HG03378 (cell line): ENCODE results near the gene MAPRE2.

Experiments used
- ATAC-seq: cut with Tn5 transposase; IDR thresholded peaks from one replicate; pipeline ENCODE4 v1.9.1; 2021; ENCODE audit warnings: mild to moderate bottlenecking, moderate library complexity; ENCODE audit not compliant: unreplicated experiment

Gene MAPRE2

DNA sequence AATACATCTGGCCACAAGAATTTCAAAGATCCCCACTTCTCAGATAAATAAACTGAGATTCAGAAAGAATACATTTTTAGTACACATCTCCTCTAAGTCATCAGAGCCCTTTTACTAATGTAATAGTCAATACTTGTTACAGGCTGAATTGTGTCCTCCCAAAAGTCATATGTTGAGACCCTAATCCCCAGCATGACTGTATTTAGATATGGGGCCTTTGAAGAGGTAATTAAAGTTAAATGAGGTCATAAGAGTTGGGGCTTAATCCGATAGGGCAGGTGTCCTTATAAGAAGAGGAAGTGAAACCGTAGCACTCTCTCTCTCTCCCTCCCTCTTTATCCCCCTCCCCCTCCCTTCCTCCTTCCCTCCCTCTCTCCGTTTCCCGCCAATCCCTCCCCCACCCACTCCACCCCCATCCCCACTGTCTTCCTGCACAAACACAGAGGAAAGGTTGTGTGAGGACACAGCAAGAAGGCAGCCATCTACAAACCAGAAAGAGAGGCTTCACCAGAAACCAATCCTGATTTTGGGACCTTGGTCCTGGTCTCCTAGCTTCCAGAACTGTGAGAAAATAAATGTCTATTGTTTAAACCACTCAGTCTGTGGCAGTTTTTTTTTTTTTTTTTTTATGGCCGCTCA is 133.0 kb downstream of the MAPRE2 start:
- peak; percentile 88 for ATAC-seq

DNA sequence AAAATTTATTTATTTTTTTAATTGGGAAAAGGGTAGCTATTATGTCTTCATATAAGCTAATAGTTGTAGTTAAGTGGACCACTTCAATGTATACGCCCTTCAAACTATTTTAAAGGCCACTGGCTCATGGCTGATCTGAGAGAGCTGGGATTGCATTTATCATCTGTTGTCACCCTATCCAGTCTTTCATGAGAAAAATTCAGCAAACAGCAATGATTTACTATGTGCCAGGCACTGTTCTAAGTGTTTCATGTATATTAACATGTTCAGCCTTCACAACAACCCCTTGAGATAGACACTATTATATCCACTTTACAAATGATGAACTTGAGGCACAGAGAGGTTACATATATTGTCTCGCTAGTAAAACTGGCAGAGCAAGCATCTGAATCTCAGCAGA is 133.5 kb downstream of the MAPRE2 start:
- ATAC-seq = no peak

DNA sequence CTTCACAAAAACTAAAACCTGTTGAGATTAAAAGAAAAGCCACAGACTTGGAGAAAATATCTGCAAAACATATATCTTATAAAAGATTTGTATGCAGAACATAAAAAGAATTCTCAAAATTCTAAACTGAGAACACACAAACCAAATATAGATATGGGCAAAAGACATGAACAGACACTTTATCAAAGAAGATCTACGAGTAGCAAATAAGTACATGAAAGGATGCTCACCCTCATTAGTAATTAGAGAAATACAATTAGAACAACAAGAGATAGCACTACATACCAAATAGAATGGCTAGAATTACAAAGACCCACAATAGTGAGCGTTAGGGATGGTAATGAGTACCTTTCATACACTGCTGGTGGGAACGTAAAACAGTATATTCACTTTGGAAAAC is 135.7 kb downstream of the MAPRE2 start:
- ATAC-seq = no peak

GRCh38 chr18:35178260-35178659 is 137.0 kb downstream of the MAPRE2 start:
- ATAC-seq = no peak

DNA sequence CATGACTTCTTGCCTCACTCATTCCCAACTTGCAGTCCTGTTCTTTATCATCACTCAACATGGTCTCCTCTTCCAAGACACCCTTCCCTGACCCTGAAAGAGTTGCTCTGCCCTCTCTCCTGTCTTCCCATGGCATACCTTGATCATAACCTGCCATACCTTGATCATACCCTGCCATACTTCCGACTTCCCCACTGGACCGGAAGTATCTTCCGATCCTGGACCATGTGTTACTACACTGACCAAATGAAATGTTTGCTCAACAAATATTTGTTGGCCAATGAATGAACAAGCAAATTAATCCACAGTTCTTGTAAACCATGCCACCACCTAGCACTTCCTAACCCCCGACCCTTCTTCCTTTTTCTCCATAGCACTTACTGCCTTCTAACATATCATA is 138.7 kb downstream of the MAPRE2 start:
- ATAC-seq = no peak

DNA sequence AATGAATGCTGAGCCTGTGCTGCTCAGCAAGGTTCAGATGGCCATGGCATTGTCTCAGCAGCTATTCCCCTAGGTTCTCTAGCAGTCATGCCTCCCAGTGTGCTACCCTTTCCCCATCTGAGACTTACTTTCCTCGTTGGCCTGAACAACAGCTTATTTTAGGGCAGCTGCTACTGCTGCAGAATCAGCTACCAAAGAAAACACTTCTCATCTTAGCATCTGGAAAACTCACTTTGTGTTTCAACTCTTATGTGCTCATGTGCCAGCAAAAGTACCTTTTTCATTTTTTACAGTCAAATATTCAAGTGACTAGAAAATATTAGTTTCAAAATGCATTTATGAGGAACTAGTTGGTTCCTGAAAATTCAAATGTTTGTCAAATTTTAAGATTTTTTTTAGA is 139.2 kb downstream of the MAPRE2 start:
- no peak for ATAC-seq

DNA sequence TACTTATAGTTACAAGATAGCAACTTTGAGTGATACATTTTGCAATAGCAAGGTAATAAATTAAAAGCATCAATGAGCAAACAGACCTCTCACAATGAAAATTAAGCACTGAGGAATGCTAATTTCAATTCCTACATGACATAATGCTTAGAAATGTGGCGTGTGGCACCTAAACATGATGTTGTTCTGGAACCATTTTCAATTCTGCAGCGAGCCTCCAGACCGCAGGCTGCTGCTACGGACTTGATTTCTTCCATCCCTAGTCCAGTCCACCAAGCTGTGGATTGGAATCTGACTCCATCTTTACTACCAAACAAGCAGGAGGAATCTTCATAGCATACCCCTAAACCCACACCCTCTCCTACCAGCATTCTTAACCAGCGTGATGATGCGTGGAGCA is 140.9 kb downstream of the MAPRE2 start:
- ATAC-seq = no peak

DNA sequence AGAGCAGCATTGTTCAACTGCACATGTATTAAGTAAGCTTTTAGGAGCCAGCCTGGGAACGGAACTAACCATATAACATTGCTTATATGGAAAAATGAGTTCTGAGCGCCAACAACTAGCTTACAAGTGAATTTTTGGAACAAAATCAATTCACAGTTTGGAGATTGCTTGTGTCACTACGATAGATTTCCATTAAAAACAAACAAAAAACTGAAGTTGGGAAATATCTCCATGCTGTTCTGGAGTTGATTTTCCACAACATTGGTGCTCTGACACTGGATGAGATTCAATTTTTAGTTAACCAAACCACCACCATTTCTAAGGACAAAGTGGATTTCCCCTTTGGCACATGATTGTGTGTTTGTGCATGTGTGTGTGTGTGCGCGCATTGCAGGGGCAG is 142.7 kb downstream of the MAPRE2 start:
- ATAC-seq = no peak

- ATAC-seq = no peak
Measured at GRCh38 chr18:35185771-35186170, 144.6 kb downstream of the MAPRE2 start.

- ATAC-seq = no peak
Measured at GRCh38 chr18:35186291-35187034, 145.2 kb downstream of the MAPRE2 start.

DNA sequence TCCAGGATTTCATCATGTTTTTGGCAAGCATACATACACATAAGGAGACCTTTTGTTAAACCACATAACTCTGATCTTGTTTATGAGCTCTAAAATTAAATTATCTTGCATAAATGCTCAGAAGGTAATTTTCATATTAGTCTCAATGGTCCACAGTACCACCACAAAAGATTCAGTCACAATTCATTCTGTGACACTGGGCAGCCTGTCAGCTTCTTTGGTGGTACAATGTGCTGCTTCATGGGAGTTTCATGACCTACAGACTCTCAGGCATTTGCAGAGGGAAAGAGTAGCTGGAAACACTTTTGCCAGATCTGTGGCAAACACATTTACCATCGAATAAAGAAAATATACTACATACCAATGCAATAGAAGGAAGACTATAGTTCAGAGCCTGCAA is 148.3 kb downstream of the MAPRE2 start:
- ATAC-seq = no peak

- ATAC-seq = no peak
Measured at GRCh38 chr18:35190948-35191697, 149.9 kb downstream of the MAPRE2 start.

GRCh38 chr18:35191698-35192025 is 150.4 kb downstream of the MAPRE2 start:
- ATAC-seq = no peak

DNA sequence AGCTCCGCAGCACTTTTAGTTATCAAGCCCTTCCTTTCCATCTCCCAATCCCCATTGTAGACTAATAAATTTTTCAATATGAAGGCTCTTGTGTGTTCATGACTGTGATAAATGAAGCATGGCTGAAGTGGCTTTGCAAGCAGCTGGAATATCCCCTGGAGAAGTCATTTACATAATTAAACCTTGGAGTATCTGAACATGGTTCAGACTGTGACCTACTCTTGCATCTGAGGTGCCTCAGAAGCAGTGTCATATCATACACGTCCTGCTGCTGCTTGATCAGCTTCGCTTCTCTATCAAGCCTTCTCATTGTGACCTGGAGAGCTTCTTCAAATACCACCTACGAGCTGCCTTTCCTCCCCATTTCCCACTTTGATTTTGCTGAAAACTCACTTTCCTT is 151.2 kb downstream of the MAPRE2 start:
- ATAC-seq = no peak
